SH-SY5Y (cell line): ENCODE results near the gene IL10RB.

ENCODE experiments used
- GATA2 ChIP-seq: IDR thresholded peaks from 2 replicates; pipeline ENCODE4 v1.6.1; 2011; ENCODE audit warnings: mild to moderate bottlenecking, low read depth, low read length
- GATA3 ChIP-seq: IDR thresholded peaks from 2 replicates; pipeline ENCODE4 v1.6.1; 2011; ENCODE audit warnings: low read depth, mild to moderate bottlenecking, low read length, moderate library complexity

GRCh38 chr21:33305938-33306337 lies 39.8 kb downstream of the IL10RB start:
- no peak for TF ChIP-seq GATA2
- TF ChIP-seq GATA3 = no peak
